K562 (cell line): ENCODE results near the gene CLCN1. TPM values are rescaled to one million over a fixed set of nuclear protein-coding genes. Genes with fewer than 3 reads are reported as not detected.

Experiments
- BDP1 ChIP-seq: IDR thresholded peaks from 3 replicates; pipeline ENCODE4 v1.6.1; 2011; ENCODE audit not compliant: insufficient read length, insufficient read depth
- CREB3L1 ChIP-seq: fragments of 450-650 bp; IDR thresholded peaks from 2 replicates; pipeline ENCODE4 v1.6.1; 2014; ENCODE audit warnings: low read depth, mild to moderate bottlenecking, moderate library complexity, borderline replicate concordance
- EGR1 ChIP-seq: fragments of 450-650 bp; conservative IDR thresholded peaks from 2 replicates; pipeline ENCODE4 v1.6.1; 2017; ENCODE audit warnings: mild to moderate bottlenecking
- FUS ChIP-seq: fragments of 200-400 bp; formaldehyde crosslinking; optimal IDR thresholded peaks from 2 replicates; pipeline ENCODE3; 2017; ENCODE audit warnings: low read depth, low read length
- JUN ChIP-seq, 2 experiments: sonication (generic) in 1 of 2; formaldehyde crosslinking in 1 of 2; IDR thresholded peaks; 2 replicates each; pipeline versions ENCODE4 v1.6.1 to v1.8.0; 2012 to 2022; ENCODE audit warnings: borderline replicate concordance in 2 of 2, mild to moderate bottlenecking in 2 of 2, improper control_type of control experiment in 1 of 2, low read depth in 1 of 2, low read length in 1 of 2, missing genetic modification reagents in 1 of 2
- JUNB ChIP-seq: fragments of 450-650 bp; formaldehyde crosslinking; conservative IDR thresholded peaks from 2 replicates; pipeline ENCODE4 v1.4.0; 2020; ENCODE audit warnings: mild to moderate bottlenecking
- KLF6 ChIP-seq: fragments of 250-450 bp; sonication (Bioruptor Pico); IDR thresholded peaks from 2 replicates; pipeline ENCODE4 v1.4.0; 2020; ENCODE audit warnings: mild to moderate bottlenecking, moderate library complexity, borderline replicate concordance
- NCOA1 ChIP-seq: fragments of 450-650 bp; IDR thresholded peaks from 2 replicates; pipeline ENCODE4 v1.6.1; 2016; ENCODE audit warnings: low read depth
- NFXL1 ChIP-seq: fragments of 450-650 bp; formaldehyde crosslinking; IDR thresholded peaks from 2 replicates; pipeline ENCODE4 v1.4.0; 2021; ENCODE audit warnings: mild to moderate bottlenecking
- PHF21A ChIP-seq: fragments of 450-650 bp; IDR thresholded peaks from 2 replicates; pipeline ENCODE4 v1.6.1; 2017; ENCODE audit warnings: low read depth, borderline replicate concordance
- PTBP1 ChIP-seq: fragments of 200-400 bp; formaldehyde crosslinking; IDR thresholded peaks from 2 replicates; pipeline ENCODE4 v1.6.1; 2017; ENCODE audit warnings: low read depth, low read length
- THRB ChIP-seq: fragments of 450-650 bp; formaldehyde crosslinking; conservative IDR thresholded peaks from 2 replicates; pipeline ENCODE4 v1.4.0; 2022; ENCODE audit warnings: mild to moderate bottlenecking, missing genetic modification characterization
- ZBTB33 ChIP-seq: sonication (generic); formaldehyde crosslinking; IDR thresholded peaks from 2 replicates; pipeline ENCODE4 v1.8.1; 2023; ENCODE audit warnings: mild to moderate bottlenecking, missing genetic modification reagents
- ZNF140 ChIP-seq: fragments of 250-450 bp; sonication (Bioruptor Pico); IDR thresholded peaks from 2 replicates; pipeline ENCODE4 v1.8.0; 2021; ENCODE audit warnings: moderate library complexity, mild to moderate bottlenecking, inconsistent platforms
- ZNF165 ChIP-seq: fragments of 250-450 bp; sonication (Bioruptor Pico); IDR thresholded peaks from 2 replicates; pipeline ENCODE4 v1.4.0; 2020; ENCODE audit warnings: borderline replicate concordance
- ZNF263 ChIP-seq: sonication (generic); formaldehyde crosslinking; IDR thresholded peaks from 2 replicates; pipeline ENCODE4 v1.8.0; 2022; ENCODE audit warnings: mild to moderate bottlenecking, missing genetic modification reagents, borderline replicate concordance
- ZNF384 ChIP-seq: IDR thresholded peaks from 2 replicates; pipeline ENCODE4 v1.6.1; 2012; ENCODE audit warnings: low read depth, low read length, improper control_type of control experiment
- ZNF507 ChIP-seq: conservative IDR thresholded peaks from 2 replicates; pipeline ENCODE4 v1.6.1; 2017; ENCODE audit warnings: missing genetic modification characterization, missing compliant biosample characterization
- ZNF699 ChIP-seq: fragments of 250-450 bp; sonication (Bioruptor Pico); IDR thresholded peaks from 2 replicates; pipeline ENCODE4 v1.8.0; 2021; ENCODE audit warnings: mild to moderate bottlenecking, moderate library complexity; ENCODE audit not compliant: insufficient replicate concordance
- polyA plus RNA-seq, 8 experiments: library from polyadenylated mRNA; depleted of rRNA in 4 of 8; stranded (reverse) in 5 of 8; unstranded in 3 of 8; fragments of >200 nt; fragmentation: Nextera tagmentation in 2 of 8; fragmentation: Illumina TruSeq in 1 of 8; extraction: Ambion mirVana in 2 of 8; extraction: Trizol in 1 of 8; gene quantifications; 2 replicates each; pipeline versions ENCODE4 v1.2.1 to v1.2.3, GENCODE V29; 2011 to 2014; ENCODE audit warnings: inconsistent platforms in 1 of 8, missing spikeins in 1 of 8
- total RNA-seq, 7 experiments: library from RNA; depleted of rRNA in 6 of 7; stranded (reverse); fragments of >200 nt in 6 of 7; fragmentation: Illumina TruSeq in 2 of 7; extraction: Trizol in 2 of 7; gene quantifications; 2 replicates each; pipeline versions ENCODE4 v1.2.1 to v1.2.3, GENCODE V29; 2011 to 2021; ENCODE audit warnings: low replicate concordance in 1 of 7

Gene CLCN1
- total and polyA plus RNA-seq, 9 of the 15 experiments (the other 6 are each of a cell fraction or from before 2014, with no cell fraction given) = 0.01 to 0.11 (median 0.04) TPM; not detected in 4

GRCh38 chr7:143287935-143288826 lies 27.7 kb upstream of the CLCN1 start, which contains the start of gene CASP2 (continued):
- TF ChIP-seq NCOA1 (no peak), PTBP1 (no peak), NFXL1 (0 out of 2 replicates have a peak, but pooled peaks have one; percentile 55), KLF6 (CRISPR knock-in tag) (peak; percentile 69; the same call in 1 of the 2 replicates), PHF21A (peak; percentile 57; the same call in 1 of the 2 replicates), EGR1 (peak; percentile 98), ZNF699 (CRISPR knock-in tag) (no peak), ZNF263 (CRISPR knock-in tag) (peak; percentile 82), BDP1 (no peak), JUN (IDR thresholded peaks at IDR 0.05; ENCODE audit: borderline replicate concordance, low read depth, low read length) (peak; percentile 63; the same call in 1 of the 2 replicates), JUN (CRISPR knock-in tag; IDR thresholded peaks at IDR 0.05; ENCODE audit: borderline replicate concordance) (peak; percentile 78; the same call in 1 of the 2 replicates), CREB3L1 (peak; percentile 35; the same call in 1 of the 2 replicates), THRB (peak; percentile 46), ZNF140 (CRISPR knock-in tag) (no peak), ZBTB33 (peak; percentile 99), ZNF165 (CRISPR knock-in tag) (0 out of 2 replicates have a peak, but pooled peaks have one; percentile 65), ZNF384 (no peak), ZNF507 (tag) (no peak), FUS (peak; percentile 96), JUNB (no peak)
